SK-N-SH treated with all-trans-retinoic acid at 6 μM for 48 hours (cell line): ENCODE results near the gene PTPRG.

Source experiments
- ATAC-seq: fragments of 200-7000 bp; cut with Tn5 transposase; 3 replicates; pipeline ENCODE4 v1.9.1; 2020; ENCODE audit warnings: mild to moderate bottlenecking, moderate library complexity
- ARNTL ChIP-seq: fragments of 450-650 bp; formaldehyde crosslinking; IDR thresholded peaks from 2 replicates; pipeline ENCODE4 v1.5.0; 2020; ENCODE audit warnings: low read depth, mild to moderate bottlenecking, moderate library complexity, borderline replicate concordance
- BACH2 ChIP-seq: fragments of 250-450 bp; sonication (Bioruptor Pico); IDR thresholded peaks from 2 replicates; pipeline ENCODE4 v1.9.0; 2021; ENCODE audit warnings: mild to moderate bottlenecking, borderline replicate concordance
- CREB5 ChIP-seq: fragments of 250-450 bp; sonication (Bioruptor Pico); IDR thresholded peaks from 2 replicates; pipeline ENCODE4 v1.5.1; 2020; ENCODE audit warnings: low read depth, mild to moderate bottlenecking, moderate library complexity
- CSDC2 ChIP-seq: fragments of 250-450 bp; sonication (Bioruptor Pico); IDR thresholded peaks from 2 replicates; pipeline ENCODE4 v1.5.0; 2020; ENCODE audit warnings: mild to moderate bottlenecking, moderate library complexity
- CSRNP3 ChIP-seq: fragments of 250-450 bp; sonication (Bioruptor Pico); IDR thresholded peaks from 2 replicates; pipeline ENCODE4 v1.5.1; 2021; ENCODE audit warnings: mild to moderate bottlenecking, moderate library complexity
- ESRRG ChIP-seq: fragments of 250-450 bp; sonication (Bioruptor Pico); IDR thresholded peaks from 2 replicates; pipeline ENCODE4 v1.6.1; 2021; ENCODE audit warnings: mild to moderate bottlenecking
- GLIS3 ChIP-seq: fragments of 250-450 bp; sonication (Bioruptor Pico); IDR thresholded peaks from 2 replicates; pipeline ENCODE4 v1.5.0; 2020; ENCODE audit warnings: mild to moderate bottlenecking, moderate library complexity
- ISL1 ChIP-seq: fragments of 250-450 bp; sonication (Bioruptor Pico); IDR thresholded peaks from 2 replicates; pipeline ENCODE4 v2.1.2; 2022; ENCODE audit warnings: mild to moderate bottlenecking, moderate library complexity
- OSR1 ChIP-seq: fragments of 250-450 bp; sonication (Bioruptor Pico); IDR thresholded peaks from 2 replicates; pipeline ENCODE4 v1.8.0; 2022; ENCODE audit warnings: moderate library complexity, mild to moderate bottlenecking, inconsistent platforms
- PATZ1 ChIP-seq: fragments of 250-450 bp; sonication (Bioruptor Pico); IDR thresholded peaks from 2 replicates; pipeline ENCODE4 v1.8.0; 2020; ENCODE audit warnings: mild to moderate bottlenecking, moderate library complexity, borderline replicate concordance
- POU6F1 ChIP-seq: fragments of 250-450 bp; sonication (Bioruptor Pico); IDR thresholded peaks from 2 replicates; pipeline ENCODE4 v1.8.0; 2021; ENCODE audit warnings: low read depth, mild to moderate bottlenecking, moderate library complexity, borderline replicate concordance
- PPARA ChIP-seq: fragments of 250-450 bp; sonication (Bioruptor Pico); IDR thresholded peaks from 2 replicates; pipeline ENCODE4 v1.5.0; 2020; ENCODE audit warnings: mild to moderate bottlenecking, borderline replicate concordance
- RARB ChIP-seq: fragments of 250-450 bp; sonication (Bioruptor Pico); IDR thresholded peaks from 2 replicates; pipeline ENCODE4 v1.8.0; 2021; ENCODE audit warnings: mild to moderate bottlenecking, moderate library complexity
- TCF4 ChIP-seq: fragments of 250-450 bp; sonication (Bioruptor Pico); IDR thresholded peaks from 2 replicates; pipeline ENCODE4 v1.8.0; 2021; ENCODE audit warnings: mild to moderate bottlenecking, moderate library complexity, borderline replicate concordance
- TOX ChIP-seq: fragments of 250-450 bp; sonication (Bioruptor Pico); IDR thresholded peaks from 2 replicates; pipeline ENCODE4 v1.8.0; 2021; ENCODE audit warnings: mild to moderate bottlenecking, moderate library complexity, borderline replicate concordance
- TSHZ2 ChIP-seq: fragments of 250-450 bp; sonication (Bioruptor Pico); IDR thresholded peaks from 2 replicates; pipeline ENCODE4 v1.5.0; 2020; ENCODE audit warnings: mild to moderate bottlenecking, moderate library complexity
- ZC3H10 ChIP-seq: fragments of 250-450 bp; sonication (Bioruptor Pico); IDR thresholded peaks from 2 replicates; pipeline ENCODE4 v1.5.1; 2021; ENCODE audit warnings: mild to moderate bottlenecking, moderate library complexity
- ZFP3 ChIP-seq: fragments of 250-450 bp; sonication (Bioruptor Pico); IDR thresholded peaks from 2 replicates; pipeline ENCODE4 v1.5.0; 2020; ENCODE audit warnings: mild to moderate bottlenecking, moderate library complexity
- ZFP30 ChIP-seq: fragments of 450-650 bp; formaldehyde crosslinking; IDR thresholded peaks from 2 replicates; pipeline ENCODE4 v1.5.0; 2022; ENCODE audit warnings: mild to moderate bottlenecking, moderate library complexity
- ZNF565 ChIP-seq: fragments of 450-650 bp; formaldehyde crosslinking; conservative IDR thresholded peaks from 2 replicates; pipeline ENCODE4 v1.5.0; 2020; ENCODE audit warnings: low read depth, mild to moderate bottlenecking, moderate library complexity
- ZNF70 ChIP-seq: fragments of 450-650 bp; formaldehyde crosslinking; IDR thresholded peaks from 2 replicates; pipeline ENCODE4 v1.5.0; 2020; ENCODE audit warnings: mild to moderate bottlenecking, moderate library complexity
- ZNF8 ChIP-seq: fragments of 450-650 bp; formaldehyde crosslinking; IDR thresholded peaks from 2 replicates; pipeline ENCODE4 v1.5.0; 2020; ENCODE audit warnings: mild to moderate bottlenecking, moderate library complexity

The PTPRG gene

GRCh38 chr3:62199126-62199525, 637.8 kb downstream of the PTPRG start:
- ATAC-seq: no peak
- TF ChIP-seq ZFP30 (CRISPR knock-in tag) (no peak), TCF4 (no peak), ESRRG (CRISPR knock-in tag) (no peak)

- ATAC-seq: peak; percentile 88
- TF ChIP-seq ISL1 (no peak), OSR1 (no peak), RARB (CRISPR knock-in tag) (no peak), GLIS3 (no peak), ZNF70 (CRISPR knock-in tag) (no peak), TCF4 (no peak), ZNF8 (no peak), ZNF565 (no peak), TOX (no peak), BACH2 (CRISPR knock-in tag) (no peak)
- TF ChIP-seq, all 23 proteins: peak for 0
Observed at GRCh38 chr3:62201438-62202035, 640.2 kb downstream of the PTPRG start.

GRCh38 chr3:62203152-62203551, 641.8 kb downstream of the PTPRG start:
- ATAC-seq: no peak
- TF ChIP-seq TSHZ2 (CRISPR knock-in tag) (no peak), ZNF70 (CRISPR knock-in tag) (no peak), ESRRG (CRISPR knock-in tag) (no peak), CSRNP3 (CRISPR knock-in tag) (no peak), CREB5 (CRISPR knock-in tag) (no peak), BACH2 (CRISPR knock-in tag) (no peak), CSDC2 (CRISPR knock-in tag) (no peak), ARNTL (no peak), PPARA (CRISPR knock-in tag) (no peak), ZFP3 (CRISPR knock-in tag) (no peak), PATZ1 (CRISPR knock-in tag) (no peak), GLIS3 (no peak), OSR1 (no peak), ZNF565 (no peak), ZNF8 (no peak), TCF4 (no peak)
- TF ChIP-seq, all 23 proteins: peak for 0

- ATAC-seq: no peak
- TF ChIP-seq ZC3H10 (no peak), TSHZ2 (CRISPR knock-in tag) (no peak), ZFP30 (CRISPR knock-in tag) (no peak), ZNF8 (no peak), BACH2 (CRISPR knock-in tag) (no peak), OSR1 (no peak), POU6F1 (CRISPR knock-in tag) (no peak), RARB (CRISPR knock-in tag) (no peak), ISL1 (no peak), PATZ1 (CRISPR knock-in tag) (no peak), ESRRG (CRISPR knock-in tag) (no peak), PPARA (CRISPR knock-in tag) (no peak)
Observed at GRCh38 chr3:62203561-62203960, 642.2 kb downstream of the PTPRG start.
